ENCODE measurements around the gene HIPK2.

HIPK2 gene

DNA sequence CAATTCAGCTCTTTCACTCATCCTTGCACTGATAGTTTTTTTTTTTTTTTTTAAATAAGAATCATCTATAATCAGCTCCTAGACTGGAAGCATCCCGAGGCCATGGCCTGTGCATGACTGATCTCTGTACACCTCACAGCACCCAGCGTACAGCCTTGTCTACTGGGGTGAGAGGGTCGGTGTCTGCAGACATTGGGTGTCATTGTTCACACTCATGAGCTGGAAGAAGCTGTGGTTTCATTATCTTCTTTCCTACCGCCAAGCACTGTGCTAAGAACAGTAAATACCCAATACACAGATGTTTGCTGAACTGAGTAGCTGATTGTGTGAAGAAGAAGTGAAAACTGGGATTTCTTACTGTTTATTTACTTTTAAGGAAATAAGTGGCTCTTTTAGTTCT lies 130.7 kb downstream of the HIPK2 start:
- no peak for DNase-seq

DNA sequence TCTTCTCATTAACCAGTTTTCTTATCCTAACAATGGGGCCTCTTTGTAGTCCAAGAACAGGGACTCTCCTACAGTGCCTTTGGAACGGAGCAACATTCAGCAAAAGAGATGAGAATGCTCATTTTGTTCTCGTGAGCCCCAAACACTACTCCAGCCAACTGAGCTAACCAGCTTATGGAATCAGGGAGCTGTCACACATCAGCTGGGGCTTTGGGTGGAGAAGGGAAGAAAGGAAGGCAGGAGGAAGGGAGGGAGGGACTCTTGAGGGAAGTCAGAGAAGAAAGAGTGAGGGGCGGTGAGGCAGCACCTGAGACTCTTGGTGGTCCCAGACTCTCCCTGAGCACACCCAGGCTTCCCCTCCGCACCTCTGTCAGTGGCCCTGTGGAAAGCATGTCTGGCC lies 131.2 kb downstream of the HIPK2 start:
- DNase-seq: no peak

DNA sequence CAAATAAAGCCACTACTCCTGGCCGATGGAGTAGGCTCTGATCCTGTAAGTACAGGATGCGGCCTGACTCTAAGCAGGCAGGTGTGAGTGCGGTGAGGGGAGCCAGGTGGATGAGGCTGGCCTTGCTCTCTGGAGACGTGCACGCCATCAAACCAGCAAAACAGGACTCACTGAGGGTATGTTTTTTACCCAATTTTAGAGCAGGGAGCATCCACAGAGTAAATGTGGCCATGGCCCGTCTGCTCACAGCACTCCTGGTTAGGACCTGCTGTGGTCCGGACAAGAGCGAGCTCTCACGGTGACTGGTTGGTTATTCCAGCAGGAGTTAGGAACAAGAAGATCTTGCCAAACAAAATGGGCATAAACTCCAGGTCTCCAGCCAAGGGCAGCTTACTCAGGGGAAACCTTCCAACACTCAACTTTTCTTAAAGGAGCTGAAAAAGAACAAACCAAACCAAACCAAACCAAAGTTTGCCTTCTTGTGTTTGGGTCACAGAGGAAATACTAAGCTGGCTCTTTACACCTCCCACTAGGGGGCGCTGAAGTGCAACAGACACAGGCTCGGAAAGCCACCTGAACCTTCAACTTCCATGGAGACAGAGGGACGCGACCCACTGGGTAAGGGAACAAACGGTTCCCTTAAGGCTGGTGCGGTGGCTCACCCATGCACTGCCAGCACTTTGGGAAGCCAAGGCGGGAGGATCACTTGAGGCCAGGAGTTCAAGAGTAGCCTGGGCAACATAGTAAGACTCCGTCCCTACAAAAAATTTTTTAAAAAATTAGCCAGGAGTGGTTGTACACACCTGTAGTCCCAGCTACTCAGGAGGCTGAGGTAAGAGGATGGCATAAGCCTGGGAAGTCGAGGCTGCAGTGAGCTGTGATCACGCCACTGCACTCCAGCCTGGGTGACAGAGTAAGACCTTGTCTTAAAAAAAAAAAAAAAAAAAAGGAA lies 131.9 kb downstream of the HIPK2 start:
- DNase-seq: peak; percentile 83

DNA sequence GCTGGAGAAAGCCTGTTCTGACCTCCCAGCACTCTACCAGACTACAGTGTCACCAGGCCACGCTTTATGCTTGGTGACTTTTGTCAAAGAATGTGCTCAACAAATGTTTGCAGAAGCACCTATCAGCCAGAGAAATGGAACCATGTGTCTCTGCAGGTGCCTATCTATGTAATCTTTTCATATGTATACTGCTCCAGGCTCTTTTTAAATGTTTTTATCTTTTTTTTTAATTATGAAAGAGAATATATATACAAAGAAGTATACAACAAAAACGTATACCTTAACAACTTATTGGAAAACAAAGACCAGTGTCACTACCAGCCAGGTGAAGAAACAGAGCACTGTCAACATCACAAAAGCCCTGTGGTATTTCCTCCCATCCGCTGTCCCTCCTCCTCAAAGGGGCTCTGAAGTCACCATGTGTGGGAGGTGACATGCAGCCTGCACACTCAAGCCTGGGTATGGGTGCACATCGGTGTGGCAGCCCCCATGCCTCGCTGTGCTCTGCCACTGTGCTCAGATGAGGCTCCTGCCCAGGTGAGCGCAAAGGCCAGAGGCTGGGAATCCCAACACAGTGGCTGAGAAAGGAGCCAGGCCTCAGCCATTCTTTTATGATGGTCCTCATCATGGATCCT lies 133.7 kb downstream of the HIPK2 start:
- no peak for DNase-seq

DNA sequence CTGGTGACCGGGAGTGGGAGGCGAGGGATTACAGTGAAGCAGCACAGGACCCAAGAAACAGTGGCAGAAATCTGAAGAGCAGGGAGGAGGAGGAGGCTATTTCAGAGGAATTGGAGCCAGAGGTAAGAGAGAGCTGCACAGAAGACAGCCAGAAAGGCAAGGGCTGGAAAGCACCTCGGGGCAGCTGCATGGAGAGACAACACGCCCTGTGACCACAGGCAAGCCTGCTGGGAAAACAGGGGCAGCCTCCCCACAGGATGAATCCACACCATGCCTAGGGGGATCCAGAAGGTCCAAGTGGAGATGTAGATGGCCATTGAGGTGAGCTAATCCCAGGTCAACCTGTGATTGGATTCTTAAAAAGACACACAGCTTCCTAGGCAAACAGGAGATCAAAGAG lies 135.5 kb downstream of the HIPK2 start:
- DNase-seq: no peak

DNA sequence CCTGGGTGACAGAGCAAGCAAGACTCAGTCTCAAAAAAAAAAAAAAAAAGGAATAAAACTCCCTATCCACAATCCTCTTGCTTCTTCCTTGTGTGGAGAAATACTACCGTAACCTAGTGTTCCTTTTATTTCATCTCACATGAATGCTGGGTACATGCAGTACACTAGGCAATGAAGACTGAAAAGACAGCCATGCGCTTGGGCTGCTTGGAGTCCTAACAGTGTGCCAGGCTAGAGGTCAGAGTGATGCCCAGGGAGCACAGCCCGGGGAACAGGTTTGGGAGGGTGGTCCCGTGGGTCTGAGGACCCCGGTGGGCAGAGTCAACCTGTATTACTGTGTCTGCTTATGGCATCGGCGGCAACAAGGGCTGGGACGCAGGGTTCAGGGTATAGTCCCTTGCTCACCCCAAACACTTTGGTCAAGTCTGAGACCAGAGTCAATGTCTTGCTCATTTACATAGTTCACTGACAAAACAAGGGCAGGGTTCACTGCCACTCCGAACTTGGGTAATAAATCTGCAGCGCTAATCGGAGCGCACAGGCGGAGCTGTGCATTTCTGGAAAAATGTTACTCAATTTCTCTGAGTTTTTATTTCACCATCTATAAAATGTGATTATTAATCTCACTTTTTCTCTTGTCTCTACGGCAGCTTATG lies 136.3 kb downstream of the HIPK2 start:
- no peak for DNase-seq

- DNase-seq: no peak
These were observed 137.1 kb downstream of the HIPK2 start for GRCh38 chr7:139640681-139641080.

DNA sequence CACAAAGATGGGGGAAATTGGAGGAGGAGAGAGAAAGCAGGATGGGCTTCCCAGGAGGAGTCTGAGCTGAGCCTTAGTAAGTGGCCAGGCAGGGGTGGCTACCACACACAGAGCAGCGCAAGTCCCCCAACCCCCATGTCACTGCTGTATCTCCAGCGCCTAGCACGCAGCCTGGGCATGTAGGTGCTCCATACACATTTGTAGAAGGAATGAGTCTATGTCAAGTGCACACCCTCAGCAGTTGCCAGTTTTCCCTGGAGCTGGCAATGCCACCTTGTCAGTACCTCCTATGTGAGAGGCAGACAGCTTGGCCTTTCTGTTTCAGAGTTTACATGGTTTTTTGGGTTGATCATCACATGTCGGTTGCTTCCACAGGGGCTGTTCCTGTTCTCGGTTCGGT lies 138.2 kb downstream of the HIPK2 start:
- DNase-seq: peak; percentile 16

- no peak for DNase-seq
These were observed 142.1 kb downstream of the HIPK2 start for GRCh38 chr7:139635526-139636302.

GRCh38 chr7:139634087-139634486 lies 143.7 kb downstream of the HIPK2 start:
- no peak for DNase-seq

- no peak for DNase-seq
These were observed 146.2 kb downstream of the HIPK2 start for GRCh38 chr7:139631520-139632031.

- DNase-seq: no peak
These were observed 146.9 kb downstream of the HIPK2 start for GRCh38 chr7:139630643-139631519.

DNA sequence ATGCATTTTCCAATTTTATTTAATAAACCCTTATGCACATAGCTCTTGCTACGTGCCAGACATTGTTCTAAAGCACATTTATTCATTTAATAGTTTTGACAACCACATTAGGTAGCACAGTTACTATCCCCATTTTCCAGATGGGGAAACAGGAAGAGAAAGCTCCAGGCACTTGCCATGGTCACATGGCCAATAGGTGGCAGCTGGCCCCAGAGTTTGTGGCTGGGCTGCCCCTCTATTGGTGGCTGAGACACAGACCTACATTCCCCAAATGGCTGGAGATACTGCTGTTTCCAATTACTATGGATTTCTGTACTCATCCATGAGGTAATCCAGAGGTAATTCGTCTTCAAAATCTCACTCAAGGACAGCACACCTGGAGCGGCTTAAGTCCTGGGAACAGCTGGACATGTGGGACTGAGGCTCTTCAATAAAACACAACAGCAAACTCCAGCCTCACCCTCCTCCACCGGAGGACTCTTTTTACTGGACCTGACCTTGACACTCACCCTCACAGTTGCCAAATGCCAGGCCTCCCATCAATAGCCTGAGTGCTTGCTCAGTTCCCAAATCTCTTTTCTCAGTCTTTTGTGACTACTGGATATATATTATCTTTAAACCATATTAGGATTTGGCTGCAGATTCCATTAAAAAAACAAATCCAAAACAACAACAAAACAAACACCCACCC lies 148.3 kb downstream of the HIPK2 start:
- no peak for DNase-seq

DNA sequence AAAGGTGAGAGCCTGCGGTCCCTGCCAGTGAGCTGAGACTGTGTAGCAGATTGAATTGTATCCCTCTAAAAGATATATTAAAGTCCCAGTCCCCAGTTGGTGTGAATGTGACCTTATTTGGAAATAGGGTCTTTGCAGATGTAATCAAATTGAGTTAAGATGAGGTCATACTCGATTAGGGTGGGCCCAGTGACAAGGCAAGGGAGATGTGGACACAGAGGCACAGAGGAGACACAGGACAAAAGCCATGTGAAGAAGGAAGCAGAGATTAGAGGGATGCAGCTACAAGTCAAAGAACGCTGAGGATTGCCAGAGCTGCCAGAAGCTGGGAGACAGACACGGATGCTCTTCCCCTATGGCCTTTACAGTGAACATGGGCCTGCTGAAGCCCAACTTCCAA lies 150.0 kb downstream of the HIPK2 start:
- no peak for DNase-seq

GRCh38 chr7:139626817-139627216 lies 151.0 kb downstream of the HIPK2 start:
- DNase-seq: no peak

DNA sequence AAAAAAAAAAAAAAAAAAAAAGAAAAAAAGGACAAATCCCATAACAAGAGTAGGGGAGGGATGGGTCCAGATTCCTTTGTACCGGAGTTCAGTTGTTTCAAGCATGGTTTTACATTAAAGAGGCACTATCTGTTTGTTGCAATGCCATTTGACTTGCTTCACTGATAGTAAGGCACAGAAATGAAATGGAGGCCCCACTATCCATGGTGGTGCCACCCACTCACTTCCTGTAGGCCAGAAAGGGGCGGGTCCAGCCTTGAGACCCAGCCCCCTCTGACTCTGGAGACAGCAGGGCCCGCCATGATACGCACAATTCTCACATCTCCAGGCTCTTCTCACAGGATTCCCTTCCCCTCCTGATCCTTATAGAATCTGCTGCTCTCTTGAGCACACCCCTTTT lies 154.3 kb downstream of the HIPK2 start:
- DNase-seq: no peak

- DNase-seq: peak; percentile 68
These were observed 157.0 kb downstream of the HIPK2 start for GRCh38 chr7:139620676-139621344.

DNA sequence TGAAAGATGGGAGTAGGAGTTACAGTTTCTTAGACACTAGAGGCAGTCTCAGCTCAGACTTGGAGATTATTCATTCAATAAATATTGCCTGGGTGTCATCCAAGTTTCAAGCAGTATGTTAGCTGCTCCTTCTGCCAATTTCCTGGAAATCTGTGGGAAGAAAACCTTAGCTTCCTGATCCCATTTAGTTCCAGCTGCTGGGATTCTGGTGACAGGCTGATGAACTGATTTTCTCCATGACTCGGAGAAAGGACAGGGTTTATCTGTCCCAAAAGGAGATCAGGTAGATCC lies 158.5 kb downstream of the HIPK2 start:
- DNase-seq: no peak

GRCh38 chr7:139618482-139619366 lies 159.1 kb downstream of the HIPK2 start:
- DNase-seq: peak; percentile 22

GRCh38 chr7:139617074-139617473 lies 160.7 kb downstream of the HIPK2 start:
- DNase-seq: no peak
